DMS153 treated with DMSO at 0.1 percent for 48 hours (cell line): ENCODE measurements around the gene LRP5.
A peak's percentile ranks its signal among the peaks of the same experiment; 100 is the strongest.
"Not testable (repeated sequence)": the region's sequence is repeated elsewhere in the genome, so short reads cannot be mapped to it uniquely, and the experiment has no call there.

Experiments
- DNase-seq: peaks from one replicate; lab custom pipeline; 2025; ENCODE audit not compliant: unreplicated experiment; lab: John Stamatoyannopoulos, UW

LRP5 gene

DNA sequence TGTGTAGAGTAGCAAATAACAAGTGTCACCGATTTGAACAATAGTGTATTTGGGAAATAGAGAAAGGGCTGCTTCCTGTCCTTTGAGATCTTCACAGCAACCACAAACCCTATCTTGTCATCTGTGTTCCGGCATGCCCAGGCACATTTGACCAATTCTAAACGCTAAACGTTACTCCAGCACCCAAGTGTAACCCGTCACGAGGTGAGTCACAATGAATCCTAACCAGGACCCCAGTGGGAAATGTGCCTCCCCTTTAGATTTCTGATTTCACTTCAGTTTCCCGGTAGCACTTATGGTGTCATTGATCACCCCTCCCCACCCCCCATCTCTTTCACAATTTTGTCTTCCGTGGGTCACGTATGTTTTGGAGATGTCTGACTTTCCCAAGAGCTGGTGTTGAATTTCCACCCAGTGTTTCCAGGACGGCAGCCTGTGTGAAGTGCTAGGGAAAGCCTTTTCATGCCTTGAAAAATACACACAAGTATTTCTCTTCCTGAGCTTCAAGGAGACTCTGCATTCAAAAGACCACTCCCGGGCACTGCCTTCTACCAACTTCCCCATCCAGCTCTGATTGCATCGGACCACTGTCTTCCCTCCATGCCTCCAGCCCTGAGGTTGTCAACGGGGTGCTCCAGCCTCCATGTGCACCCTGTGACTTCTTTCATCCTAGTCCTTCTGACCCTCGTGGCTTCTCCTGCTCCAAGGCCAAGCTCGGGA lies 30.1 kb upstream of the LRP5 start:
- DNase-seq: no peak

DNA sequence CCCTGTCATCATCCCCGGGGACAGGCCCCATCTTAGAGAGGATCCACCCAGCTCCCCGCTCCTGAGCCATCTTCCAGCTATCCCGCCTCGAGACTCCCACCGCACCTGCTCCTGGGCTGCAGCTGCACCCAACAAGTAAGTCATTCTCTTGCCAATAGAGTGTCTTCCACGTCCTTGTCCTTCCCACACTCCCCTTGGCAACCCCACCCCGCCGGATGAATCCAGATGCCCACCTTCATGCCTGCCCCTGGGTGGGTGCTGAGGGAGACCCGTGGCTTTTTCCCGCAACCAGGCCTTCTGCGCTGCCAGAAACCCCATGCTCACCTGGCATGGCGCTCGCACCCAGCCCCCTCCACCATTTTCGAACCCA lies 29.5 kb upstream of the LRP5 start:
- no peak for DNase-seq

DNA sequence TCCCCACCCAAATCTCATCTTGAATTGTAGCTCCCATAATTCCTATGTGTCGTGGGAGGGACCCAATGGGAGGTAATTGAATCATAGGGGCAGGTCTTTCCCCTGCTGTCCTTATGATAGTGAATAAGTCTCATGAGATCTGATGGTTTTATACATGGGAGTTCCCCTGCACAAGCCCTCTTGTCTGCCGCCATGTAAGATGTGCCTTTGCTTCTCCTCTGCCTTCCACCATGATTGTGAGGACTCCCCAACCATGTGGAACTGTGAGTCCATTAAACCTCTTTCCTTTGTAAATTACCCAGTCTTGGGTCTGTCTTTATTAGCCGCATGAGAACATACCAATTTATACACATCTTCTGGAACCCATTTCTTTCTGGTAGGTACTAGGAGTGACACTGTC lies 27.8 kb upstream of the LRP5 start:
- not testable (repeated sequence) for DNase-seq

DNA sequence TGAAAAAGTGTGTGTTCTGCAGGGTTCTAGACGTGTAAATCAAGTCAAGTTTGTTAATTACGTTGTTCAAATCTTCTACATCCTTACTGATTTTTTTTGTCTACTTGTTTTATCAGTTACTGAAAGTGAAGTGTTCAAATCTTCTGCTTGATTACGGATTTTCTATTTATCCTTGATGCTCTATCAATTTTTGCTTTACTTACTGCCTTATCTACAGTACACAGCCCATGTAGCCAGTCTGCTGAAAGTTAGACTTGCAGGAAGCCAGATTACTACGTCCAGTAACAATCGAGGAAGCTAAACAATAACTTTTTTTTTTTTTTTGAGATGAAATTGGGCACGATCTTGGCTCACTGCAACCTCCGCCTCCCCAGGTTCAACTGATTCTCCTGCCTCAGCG lies 25.0 kb upstream of the LRP5 start:
- no peak for DNase-seq

DNA sequence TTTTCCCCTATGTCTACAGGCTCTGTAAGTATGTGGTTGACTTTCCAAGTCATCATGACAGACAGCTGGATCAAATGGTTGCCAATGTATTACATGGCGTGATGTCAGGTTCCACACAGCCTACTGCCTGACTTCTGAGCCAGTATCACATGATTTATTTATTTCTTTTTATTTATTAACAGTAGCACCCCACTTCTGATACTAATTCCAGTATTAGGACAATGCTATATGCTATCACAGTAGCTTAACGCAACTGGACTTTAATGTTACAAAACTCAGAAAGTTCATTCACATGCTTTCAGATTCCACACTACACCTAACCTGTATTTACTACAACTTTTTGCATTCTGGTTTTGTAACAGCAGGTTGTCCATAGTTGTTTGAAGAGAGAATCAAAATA lies 22.9 kb upstream of the LRP5 start:
- no peak for DNase-seq

DNA sequence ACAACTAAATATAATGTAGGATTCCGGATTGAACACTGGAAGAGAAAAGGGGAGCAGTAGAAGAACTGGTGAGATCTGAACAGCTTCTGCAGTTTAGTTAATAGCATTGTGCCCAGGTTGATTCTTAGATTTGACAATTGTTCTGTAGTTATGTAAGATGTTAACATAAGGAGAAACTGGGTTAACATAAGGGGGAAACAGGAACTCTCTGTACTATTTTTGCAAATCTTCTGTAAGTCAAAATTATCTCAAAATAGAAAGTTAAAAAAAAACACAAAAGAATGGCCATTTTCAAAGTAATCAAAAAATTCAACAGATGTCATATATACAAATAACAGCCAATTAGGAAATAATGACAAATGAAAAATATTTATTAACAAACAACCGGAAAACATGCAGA lies 18.7 kb upstream of the LRP5 start:
- DNase-seq: no peak

DNA sequence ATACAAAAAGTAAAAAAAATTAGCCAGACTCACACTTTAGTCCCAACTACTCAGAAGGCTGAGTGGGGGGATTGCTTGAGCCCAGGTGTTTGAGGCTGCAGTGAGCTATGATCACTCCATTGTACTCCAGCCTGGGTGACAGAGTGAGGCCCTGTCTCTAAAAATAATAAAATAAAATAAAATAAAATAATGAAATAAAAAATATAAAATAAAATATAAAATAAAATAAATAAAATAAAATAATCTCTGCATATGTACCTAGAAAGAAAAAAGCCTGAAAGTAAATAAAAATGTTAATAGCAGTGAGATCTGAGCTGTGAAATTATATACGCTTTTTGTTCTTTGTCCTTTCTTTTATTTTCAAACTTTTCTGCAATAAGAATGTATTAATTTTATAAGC lies 17.1 kb upstream of the LRP5 start:
- DNase-seq: no peak

DNA sequence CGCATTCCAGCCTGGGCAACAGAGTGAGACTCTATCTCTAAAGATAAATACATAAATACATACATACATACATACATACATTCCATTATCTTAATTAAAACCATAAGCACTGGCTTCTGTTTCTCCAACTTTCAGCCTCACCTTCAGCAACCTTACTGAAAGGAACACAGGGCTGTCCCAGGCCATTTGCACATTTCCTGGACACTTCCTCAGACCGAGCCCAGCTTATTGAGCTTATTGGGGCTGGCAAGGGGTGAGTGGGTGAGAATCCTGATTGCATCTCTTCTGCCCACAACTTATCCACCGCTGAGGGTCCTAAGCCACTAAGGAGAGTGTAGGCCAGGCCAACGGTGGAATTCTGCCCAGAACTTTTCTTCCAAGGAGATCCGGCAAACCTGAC lies 16.5 kb upstream of the LRP5 start:
- DNase-seq: no peak

DNA sequence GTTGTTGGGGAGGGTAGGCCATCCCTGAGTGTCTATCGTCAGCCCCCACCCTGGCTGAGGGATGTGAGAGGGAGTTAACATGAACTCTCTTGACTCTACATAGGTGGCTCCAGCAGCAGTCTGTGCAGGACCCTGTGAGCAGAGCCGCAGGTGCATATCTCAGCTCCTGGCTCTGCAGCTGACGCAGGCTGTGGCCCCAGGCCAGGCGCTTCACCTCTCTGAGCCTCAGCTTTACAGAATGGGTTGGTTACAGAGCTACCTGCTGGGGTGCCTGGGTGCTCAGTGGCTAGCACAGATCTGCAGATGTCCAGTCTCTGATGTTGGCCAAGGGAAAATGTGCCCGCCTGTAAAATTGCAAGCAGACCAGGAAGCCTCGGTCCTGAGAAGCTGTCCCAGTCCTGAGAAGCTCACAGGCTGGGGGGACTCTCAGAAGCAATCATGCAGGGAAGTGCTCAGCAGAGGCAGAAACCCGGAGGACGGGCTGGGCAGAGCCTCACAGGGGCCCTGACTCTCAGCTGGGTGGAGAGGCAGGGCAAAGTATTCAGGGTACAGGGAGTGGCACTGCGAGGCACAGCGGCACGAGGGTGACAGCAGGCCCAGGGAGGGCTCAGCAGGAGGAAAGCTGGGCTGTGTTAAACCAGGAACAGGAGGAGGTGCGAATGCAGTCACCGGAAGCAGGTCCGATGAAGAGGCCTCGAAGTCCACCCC lies 15.9 kb upstream of the LRP5 start:
- no peak for DNase-seq

DNA sequence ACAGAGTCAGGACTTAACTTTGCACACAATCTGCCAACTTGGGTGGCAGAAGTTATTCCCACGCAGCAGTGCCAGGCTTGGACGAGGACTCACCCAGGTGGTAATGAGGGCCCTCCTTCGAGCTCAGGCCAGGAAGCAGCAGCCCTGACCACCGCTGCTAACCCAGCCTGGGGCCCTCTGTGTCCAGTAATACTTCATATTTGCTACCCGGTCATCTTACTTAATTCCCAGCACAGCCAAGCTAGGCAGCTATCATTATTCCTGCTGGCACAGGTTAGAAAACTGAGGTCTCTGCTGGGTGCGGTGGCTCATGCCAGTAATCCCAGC lies 15.4 kb upstream of the LRP5 start:
- no peak for DNase-seq

DNA sequence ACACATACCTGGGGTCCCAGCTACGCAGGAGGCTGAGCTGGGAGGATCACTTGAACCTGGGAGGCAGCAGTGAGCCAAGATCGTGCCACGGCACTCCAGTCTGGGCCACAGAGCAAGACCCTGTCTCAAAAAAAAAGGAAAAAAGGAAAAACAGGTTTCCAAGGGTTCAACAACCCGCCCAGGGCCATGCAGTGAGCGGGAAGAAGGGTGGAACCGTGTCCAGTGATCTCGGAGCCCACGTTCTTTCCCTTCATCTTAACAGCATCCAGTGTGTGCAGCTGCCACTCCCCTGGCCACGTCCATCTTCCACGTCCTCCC lies 14.9 kb upstream of the LRP5 start:
- DNase-seq: no peak

DNA sequence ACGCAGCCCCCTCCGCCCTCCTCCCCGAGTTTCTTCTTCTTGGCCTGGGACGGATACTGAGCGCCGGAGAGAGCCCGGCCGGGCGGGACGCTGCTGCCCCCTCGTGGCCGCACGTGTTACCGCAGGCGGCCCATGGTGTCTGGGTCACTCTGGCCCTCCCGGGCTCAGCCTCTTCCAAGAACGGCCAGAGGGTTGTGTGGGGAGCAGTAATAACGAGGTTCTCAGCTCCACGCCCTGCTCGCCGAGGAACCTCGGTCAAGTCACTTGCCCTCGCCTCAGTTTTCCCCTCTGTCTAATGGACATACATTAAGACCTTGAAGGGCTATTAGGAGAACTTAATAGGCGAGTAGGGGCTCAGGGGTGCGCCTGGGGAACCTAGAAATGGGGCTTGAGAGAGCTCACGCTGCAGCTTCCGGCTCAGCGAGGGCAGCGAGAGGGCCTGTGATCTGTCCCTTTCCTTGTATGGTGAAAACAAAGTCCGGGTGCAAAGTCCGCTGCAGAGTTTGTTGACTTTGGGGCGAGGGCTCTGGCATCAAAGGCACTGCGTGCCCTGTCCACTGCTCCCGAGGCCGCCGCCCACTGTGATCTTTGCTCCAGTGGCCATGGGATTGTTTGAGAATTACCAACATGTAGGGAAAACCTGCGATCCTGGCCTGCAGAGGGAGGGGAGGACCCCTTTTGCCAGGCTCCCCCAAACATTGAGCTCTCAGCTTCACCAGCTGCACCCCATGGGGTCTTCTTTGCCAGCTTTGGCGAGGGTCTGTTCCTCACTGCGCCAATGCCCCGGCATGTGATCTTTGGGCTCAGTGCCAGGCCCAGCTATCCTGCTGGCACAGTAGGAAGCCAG lies 14.4 kb upstream of the LRP5 start:
- peak; percentile 33 for DNase-seq

DNA sequence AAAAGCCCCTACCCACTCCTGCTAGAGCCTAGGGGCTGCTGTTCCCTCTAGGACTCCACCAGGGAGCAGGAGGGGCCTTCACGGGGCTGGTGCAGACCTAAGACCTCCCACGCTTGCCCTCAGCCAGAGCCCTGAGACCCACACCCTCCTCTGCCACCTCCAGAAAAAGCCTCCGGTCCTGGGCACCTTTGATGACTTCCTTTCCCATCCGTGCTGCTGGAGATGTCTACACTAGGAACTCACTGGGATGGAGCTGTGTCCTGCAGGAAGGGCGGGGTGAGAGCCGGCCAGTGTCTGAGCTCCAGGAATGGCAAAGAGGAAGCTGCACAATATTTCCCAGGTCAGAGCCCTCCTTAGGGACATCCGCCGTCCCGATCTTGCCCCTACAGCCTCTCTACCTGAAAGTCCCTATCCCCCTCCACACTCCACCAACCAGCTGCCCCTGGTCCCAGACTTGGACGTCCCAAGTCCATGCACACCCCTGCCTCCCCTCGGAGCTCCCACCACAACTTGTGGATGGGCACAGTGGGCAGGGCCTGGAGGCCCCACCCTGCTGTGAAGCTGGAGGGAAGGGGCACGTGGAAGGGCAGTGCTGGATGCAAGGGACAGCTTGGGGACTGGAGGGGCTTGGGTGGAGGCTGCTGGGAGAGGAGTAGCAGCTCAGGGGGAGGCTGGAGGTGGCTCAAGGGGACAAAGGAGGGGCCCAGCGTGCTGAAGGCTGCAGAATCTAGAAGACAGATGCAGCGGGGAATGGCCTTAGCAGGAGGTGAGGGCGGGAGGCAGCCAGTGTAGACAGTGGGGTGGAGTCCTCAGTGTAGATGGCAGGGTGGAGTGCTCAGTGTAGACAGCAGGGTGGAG lies 13.5 kb upstream of the LRP5 start:
- DNase-seq: no peak

DNA sequence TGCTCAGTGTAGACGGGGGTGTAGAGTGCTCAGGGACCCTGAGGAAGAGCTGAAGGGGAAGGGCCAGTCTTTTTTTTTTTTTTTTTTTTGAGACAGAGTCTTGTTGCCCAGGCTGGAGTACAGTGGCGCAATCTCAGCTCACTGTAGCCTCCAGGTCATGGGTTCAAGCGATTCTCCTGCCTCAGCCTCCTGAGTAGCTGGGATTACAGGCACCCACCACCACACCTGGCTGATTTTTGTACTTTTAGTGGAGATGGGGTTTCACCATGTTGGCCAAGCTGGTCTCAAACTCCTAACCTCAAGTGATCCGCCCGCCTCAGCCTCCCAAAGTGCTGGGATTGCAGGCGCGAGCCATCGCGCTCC lies 12.9 kb upstream of the LRP5 start:
- not testable (repeated sequence) for DNase-seq

DNA sequence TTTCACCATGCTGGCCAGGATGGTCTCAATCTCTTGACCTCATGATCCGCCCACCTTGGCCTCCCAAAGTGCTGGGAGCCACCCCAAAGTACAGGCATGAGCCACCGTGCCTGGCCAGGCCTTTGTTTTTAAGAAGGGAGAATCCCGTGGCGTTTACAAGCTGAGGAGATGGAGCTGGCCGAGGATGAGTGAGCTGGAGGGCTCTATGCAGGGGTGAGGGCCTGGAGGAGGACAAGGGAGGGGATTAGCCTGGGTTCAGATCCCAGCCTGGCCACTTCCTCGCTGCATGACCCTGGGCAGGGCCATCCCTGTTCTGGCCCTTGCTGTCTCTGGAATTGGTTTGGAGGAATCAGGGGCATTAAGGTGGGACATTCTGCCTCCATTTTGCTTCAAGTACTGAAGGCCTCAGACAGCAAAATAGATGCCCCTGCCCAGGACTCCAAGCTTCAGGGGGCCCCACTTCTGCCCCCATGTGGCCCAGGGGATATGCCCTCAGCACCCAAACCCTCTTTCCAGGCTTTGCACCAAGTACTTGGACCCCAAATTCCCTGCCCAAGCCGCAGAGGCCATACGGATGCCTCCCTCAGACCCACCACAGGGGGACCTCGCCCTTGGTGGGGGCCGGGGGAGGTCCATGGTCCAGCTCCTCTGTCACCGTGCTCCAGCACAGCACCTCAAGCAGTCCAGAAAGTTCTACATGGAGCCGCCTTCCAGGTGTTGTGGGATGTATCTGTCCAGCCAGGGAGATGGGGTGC lies 12.1 kb upstream of the LRP5 start:
- no peak for DNase-seq

DNA sequence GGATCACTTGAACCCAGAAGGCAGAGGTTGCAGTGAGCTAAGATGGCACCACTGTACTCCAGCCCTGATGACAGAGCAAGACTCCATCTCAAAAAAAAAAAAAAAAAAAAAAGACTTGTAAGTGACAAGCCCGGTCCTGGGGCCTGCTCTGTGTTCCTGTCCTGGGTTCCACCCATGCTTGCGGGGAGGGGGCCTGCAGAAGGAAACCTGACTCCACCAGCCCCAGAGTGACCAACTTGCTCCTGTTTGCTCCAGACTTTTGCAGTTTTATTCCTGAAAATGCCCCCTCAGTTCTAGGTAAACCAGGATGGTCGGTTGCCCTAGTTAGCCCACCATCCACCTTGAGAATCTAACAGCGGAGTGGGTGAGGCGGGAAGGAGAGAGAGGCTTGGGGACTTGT lies 10.1 kb upstream of the LRP5 start:
- DNase-seq: no peak

DNA sequence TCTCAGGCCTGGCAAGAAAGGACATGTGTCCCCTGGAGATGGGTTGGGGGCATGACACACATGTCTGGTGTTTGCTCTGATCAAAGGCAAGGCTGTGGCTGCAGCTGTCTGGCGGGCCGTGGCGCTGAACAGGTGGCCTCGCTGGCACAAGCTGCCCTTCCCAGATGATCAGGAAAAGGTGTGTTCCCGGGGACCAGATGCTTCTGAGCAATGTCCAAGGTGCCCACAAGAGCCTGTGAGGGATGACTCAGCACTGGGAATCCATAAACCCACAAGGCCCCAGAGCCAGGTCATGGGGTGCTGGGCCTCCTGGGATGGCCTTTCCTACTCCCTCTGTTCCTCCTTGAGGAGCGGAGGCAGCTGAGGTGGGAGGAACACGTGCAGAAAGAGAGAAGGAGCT lies 9.7 kb upstream of the LRP5 start:
- DNase-seq: no peak

DNA sequence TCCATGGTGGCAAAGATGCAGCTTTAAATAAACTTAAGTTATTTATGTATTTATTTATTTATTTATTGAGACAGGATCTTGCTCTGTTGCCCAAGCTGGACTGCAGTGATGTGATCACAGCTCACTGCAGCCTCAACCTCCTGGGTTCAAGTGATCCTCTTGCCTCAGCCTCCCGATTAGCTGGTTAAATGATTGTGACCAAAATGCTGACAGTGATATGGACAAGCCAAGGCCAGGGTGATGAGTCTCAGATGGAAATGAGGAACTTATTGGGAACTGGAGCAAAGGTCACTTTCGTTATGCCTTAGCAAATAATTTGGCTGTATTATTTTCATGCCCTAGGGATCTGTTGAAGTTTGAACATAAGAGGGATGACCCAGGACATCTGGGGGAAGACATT lies 9.3 kb upstream of the LRP5 start:
- DNase-seq: no peak

DNA sequence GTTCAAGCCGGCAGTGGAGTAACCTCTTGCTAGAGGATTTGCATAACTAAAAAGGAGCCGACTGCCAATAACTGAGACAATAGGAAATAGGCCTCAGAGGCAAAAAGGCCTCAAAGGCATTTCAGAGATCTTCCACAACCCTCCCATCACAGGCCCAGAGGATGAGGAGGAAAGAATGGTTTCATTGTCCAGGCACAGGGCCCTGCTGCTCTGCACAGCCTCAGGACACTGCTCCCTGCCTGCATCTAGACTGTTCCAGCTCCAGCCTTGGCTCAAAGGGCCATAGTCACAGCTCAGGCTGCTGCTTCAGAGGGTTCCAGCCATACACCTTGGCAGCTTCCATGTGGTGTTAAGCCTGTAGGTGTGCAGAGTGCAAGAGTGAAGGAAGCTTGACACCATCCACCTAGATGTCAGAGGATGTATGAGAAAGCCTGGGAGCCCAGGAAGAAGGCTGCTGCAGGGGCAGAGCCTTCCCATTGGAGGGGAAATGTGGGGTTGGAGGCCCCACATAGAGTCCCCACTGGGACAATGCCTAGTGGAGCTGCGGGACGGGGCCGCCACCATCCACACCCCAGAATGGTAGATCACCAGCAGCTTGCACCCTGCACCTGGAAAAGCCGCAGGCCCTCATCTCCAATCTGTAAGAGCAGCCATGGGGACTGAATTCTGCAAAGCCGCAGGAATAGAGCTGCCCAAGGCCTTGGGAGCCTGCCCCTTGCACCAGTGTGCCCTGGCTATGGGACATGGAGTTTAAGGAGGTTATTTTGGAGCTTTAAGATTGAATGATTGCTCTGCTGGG lies 8.2 kb upstream of the LRP5 start:
- no peak for DNase-seq

DNA sequence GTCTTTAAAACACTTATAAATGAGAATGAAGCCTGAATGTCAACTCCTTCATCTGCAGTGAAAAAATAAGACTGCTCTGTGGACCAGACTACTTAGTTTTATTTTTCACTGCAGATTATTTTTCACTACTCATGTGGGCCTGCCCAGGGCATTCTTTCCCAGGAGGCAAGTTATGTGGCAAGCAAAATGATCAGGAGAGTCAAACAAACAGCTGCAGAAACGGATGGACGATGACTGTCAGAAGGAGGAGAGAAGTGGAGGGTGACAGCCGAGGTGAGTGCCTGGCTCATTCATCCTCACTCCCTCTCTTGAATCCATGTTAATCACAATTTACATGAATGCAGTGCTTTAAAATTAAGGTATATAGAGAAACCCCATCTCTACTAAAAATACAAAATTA lies 5.8 kb upstream of the LRP5 start:
- DNase-seq: no peak
